GM21390 (cell line): ENCODE data around the gene TTPAL.
A peak's percentile ranks its signal among the peaks of the same experiment; 100 is the strongest.

Experiments used
- ATAC-seq: cut with Tn5 transposase; IDR thresholded peaks from one replicate; pipeline ENCODE4 v1.9.1; 2021; ENCODE audit not compliant: unreplicated experiment

Gene TTPAL

GRCh38 chr20:44495802-44496481 lies 20.3 kb downstream of the TTPAL start:
- no peak for ATAC-seq

DNA sequence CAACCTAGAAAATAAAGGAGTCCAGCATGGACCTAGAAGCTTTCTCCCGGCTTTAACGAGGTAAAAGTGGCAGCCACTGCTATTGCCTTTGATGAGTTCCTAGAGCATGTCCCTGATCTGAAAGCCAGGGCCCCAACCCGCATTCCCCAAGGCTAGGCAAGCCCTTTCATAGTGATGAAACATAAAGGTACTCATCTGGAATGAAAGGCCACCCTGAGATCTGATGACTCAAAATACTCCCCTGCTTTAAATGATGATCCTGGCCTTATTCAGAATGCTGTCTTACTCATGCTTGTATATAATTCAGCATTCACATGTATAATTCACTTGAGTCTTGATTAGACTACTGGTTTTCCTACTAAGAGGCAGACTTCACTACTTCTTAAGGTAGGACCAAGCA lies 21.3 kb downstream of the TTPAL start:
- ATAC-seq: no peak

DNA sequence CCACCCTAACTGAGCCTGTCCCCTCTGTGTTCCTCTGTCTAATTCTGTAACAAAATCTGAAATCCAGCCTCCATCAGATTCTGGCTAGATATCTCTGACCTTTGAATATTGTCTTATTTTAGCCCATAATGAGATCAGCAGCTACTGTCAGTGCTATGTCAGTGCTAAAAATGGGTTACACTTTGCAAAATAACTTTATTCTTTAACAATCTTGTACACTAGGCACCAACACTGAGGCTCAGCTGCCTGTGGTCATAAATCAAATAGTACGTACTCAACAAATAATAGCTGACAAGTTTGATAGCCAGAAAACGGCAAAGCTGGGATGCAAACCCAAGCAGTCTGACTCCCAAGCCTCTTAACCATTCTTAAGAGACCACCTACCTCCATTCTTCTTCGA lies 22.1 kb downstream of the TTPAL start:
- ATAC-seq: no peak

DNA sequence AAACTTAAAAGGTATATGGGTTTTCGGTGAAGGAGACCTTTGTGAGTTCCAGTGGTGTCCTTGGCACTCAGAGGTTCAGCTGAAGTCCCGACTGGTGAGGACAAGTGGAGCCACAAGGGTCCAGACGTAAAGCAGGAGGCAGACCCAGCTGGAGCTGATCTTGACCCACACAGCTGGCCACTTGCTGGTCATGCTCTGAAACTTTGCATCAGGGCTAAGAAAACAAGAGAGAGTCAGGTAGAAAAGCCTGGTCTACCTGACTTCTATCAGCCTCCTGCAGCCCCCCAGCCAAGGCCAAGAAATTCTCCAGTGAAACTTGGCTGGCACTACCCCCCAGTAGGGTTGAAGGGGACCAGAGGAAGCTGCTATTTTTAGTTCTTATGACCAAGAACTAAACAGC lies 24.5 kb downstream of the TTPAL start:
- ATAC-seq: no peak

DNA sequence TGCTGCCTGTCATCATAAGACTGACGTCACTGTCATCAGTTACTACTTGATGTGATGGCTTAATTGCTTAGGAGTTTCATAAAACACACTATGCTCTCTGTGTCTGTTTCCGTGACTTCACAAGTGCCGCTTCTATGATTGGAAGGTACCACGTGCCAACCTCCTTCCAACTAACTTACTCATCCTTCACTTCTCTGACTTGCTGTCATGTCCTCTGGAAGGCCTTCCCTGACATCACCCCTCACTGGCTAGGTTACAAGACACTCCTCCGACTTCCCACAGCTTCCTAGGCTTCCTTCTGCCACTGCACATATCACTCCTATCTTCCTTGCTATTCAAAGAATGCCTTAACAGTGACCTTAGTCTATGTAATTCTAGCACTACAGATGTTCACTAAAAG lies 25.8 kb downstream of the TTPAL start:
- ATAC-seq: no peak

GRCh38 chr20:44502968-44503367 lies 27.3 kb downstream of the TTPAL start:
- no peak for ATAC-seq

- ATAC-seq: no peak
Observed at GRCh38 chr20:44504402-44505307, 29.0 kb downstream of the TTPAL start.

DNA sequence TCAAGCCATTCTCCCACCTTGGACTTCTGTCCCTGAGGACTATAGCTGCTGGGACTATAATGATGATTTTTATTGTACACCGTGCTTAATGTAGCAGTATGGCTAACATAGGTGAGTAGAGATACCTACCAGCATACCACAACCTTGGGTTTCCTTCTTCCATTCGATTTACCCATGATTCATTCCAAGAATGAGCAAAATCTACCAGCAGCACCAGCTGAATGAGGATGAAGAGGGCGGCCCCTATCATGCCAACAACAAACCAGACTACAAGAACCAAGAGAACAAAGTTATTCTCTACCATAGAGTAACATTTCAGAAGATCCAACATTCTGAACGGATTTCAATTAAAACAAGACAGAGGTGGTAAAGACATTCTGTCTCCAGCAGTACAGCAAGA lies 34.1 kb downstream of the TTPAL start:
- no peak for ATAC-seq

DNA sequence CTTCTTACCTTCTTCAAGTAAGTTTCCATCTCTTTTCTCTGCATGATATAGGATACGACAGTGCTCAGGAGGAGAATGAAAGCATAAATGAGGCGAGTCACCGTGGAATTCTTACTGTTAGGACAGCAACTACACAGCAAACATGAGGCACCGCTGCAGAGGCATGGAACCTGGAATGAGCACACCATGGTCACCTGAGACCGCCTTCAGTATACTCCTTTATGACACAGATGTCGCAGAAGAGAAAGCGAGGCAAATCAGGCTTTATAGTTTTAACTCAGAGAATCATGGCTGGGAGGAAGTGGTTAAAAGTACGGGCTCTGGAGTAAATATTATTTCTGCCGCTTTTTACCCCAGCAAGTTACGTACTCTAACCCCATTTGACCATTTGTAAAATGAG lies 38.2 kb downstream of the TTPAL start:
- no peak for ATAC-seq

- no peak for ATAC-seq
Observed at GRCh38 chr20:44516491-44516890, 40.8 kb downstream of the TTPAL start.

GRCh38 chr20:44517454-44517853 lies 41.8 kb downstream of the TTPAL start:
- no peak for ATAC-seq

DNA sequence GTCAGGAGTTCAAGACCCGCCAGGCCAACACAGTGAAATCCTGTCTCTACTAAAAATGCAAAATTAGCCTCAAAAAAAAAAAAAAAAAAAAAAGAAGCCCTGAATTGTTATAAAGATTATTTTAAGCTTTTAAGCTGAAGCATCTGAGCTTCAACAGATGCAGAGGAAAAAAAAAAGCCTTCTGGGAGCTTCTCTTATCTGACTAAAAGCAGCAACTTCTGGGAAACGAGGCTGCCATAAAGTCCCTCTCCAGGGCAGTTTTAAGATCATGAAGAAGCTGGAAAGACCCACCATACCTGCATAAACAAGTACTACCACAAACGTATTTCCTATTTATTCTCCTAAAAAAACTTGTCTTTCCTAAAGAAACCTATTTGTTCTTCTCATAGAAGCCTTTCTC lies 42.6 kb downstream of the TTPAL start:
- ATAC-seq: no peak

GRCh38 chr20:44520881-44521280 lies 45.2 kb downstream of the TTPAL start:
- no peak for ATAC-seq

GRCh38 chr20:44521484-44522481 lies 46.1 kb downstream of the TTPAL start, which contains the start of gene SERINC3:
Gene SERINC3, minus strand, starts transcription at chr20:44522070. Its CDS starts 119 bp downstream, at chr20:44521951.
- ATAC-seq: peak; percentile 97

DNA sequence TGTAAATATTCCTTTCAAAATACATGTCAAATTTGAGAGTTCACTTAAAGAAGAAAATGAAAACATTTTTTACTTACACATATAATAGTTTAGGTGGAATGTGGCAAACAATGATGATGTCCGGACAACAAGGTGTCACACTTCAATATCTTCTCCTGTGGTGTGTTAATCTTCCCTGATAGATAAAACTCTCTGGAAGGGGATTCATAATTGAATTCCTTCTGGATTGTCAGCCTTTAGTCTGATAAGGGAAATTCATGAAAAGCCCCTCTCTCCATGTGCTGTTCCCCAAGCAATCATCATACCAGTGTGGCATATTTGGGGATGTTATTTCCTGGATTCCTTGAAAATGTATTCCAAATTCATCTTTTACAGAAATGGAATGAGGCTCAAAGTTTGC lies 47.2 kb downstream of the TTPAL start:
- ATAC-seq: no peak

DNA sequence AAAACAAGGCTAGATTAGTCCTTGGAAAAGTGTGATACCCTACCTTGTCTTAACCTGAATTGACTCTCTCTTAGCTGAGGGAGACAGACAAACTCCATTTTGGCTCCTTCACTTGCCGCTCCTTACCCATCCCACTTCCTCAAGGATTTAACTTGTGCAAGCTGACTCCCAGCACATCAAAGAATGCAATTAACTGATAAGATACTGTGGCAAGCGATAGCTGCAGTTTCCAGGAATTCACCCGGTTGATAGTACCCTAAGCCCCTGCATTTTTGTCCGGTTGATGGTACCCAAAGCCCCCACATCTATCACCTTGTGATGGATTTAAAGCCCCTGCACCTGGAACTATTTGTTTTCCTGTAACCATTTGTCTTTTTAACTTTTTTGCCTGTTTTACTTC lies 48.1 kb downstream of the TTPAL start:
- ATAC-seq: no peak

GRCh38 chr20:44526129-44526528 lies 50.5 kb downstream of the TTPAL start:
- ATAC-seq: no peak

DNA sequence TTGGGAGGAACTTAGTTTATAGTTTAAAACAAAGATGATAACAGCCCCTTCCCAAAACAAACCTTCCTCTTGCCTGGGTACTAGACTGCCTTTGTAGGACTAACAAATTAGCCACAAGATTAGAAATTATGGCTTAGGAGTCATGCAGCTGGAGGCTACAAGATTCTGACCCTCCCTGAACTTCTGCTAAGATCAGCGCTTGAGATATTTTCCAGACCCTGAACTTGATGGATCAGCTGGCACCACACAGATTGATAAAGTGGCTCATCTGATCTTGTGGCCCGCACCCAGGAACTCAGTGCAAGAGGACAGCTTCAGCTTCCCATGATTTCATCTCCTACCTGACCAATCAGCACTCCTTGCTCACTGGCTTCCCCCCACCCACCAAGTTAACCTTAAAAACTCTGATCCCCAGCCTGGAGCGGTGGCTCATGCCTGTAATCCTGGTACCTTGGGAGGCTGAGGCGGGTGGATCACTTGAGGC lies 52.1 kb downstream of the TTPAL start:
- ATAC-seq: no peak

DNA sequence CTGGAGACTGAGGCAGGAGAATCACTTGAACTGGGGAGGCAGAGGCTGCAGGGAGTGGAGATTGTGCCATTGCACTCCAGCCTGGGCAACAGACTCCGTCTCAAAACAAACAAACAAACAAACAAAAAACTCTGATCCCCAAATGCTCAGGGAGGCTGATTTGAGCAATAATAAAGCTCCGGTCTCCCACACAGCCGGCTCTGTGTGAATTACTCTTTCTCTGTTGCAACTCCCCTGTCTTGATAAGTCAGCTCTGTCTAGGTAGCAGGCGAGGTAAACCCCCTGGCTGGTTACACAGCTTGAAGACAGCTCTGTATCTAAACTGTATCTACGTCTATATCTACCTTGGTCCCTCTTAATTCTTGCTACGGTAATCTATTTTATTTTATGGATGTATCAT lies 52.6 kb downstream of the TTPAL start:
- no peak for ATAC-seq

GRCh38 chr20:44532259-44532980 lies 56.7 kb downstream of the TTPAL start:
- ATAC-seq: no peak
